ENCODE results near the gene TLN1. TPM values are rescaled to one million over a fixed set of nuclear protein-coding genes. Genes with fewer than 3 reads are reported as not detected.

The TLN1 gene
- total RNA-seq, 3 donors from 2014 or later (not counting 1 experiment from before 2014, with no cell fraction given), result 509 to 552 (median 528) TPM

DNA sequence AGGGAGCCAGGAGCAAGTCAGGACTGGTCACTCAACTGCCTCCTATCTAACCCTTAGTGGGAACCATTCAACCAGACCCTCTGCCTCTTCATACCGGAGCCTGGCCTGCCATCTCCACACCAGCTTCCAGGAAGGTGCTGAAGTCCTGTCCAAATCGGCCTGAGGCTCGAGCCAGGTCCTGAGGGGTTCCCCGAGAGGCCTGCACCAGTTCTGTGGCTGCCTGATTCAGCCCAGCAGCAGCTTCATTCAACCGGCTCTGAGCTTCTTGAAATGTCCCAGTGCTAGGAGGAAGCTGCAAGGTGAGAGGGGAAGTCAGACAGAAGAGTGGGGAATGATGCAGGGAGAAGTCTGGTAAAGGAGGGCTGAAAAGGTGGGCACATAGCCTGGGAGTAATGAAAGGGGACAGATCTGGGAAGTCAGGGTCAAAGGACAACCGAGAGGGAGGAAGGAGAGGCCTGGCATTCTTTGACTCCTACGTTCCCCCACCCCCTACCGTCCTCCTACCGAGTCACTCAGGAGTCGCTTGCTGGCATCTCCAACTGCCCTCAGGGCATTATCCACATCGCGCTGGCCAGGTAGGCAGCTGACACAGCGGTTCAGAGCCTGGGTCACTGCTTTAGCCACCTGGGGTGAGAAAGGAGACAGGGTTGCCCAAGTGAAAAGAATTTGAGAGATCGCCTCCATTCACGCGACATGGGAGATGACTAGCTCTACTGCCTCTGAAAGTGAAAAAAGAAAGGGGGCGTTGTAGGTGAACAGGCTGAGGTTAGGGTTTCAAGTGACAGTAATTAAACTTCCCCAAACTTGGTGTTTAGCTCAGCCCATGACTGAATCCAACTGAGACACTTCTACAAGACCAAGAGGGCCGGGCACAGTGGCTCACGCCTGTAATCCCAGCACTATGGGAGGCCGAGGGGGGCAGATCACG is 20.2 kb downstream of the TLN1 start:
- Histone ChIP-seq H3K27ac (ENCODE audit: low read length) (no peak overlapping the region), H3K9me3 (ENCODE audit: control insufficient read depth, insufficient read depth, low read length) (no peaks in the 10 kb centered on the region), H3K4me1 (ENCODE audit: control insufficient read depth, insufficient read depth, low read length) (no peaks in the 10 kb centered on the region), H3K36me3 (ENCODE audit: control insufficient read depth, insufficient read depth, low read length) (peaks cover 91% of the 10 kb centered on the region), H3K4me3 (ENCODE audit: low read length) (no peak overlapping the region), H3K27me3 (ENCODE audit: control insufficient read depth, insufficient read depth, low read length) (no peaks in the 10 kb centered on the region)
- H3K4me3 Mint-ChIP-seq, result no peak overlapping the region
- intact Hi-C loops (cut with micrococcal nuclease), result no loop called here
- no peak for TF ChIP-seq CTCF (IDR thresholded peaks at IDR 0.05)
- DNase-seq, result no peak
- peaks cover 10 to 22% of the 10 kb centered on the region in 2 donors for H3K4me1 Mint-ChIP-seq
- H3K27me3 Mint-ChIP-seq (ENCODE audit: low read depth in 2 of 2), result no peaks in the 10 kb centered on the region
- H3K36me3 Mint-ChIP-seq, result peaks cover 32% of the 10 kb centered on the region
- no peak for ATAC-seq
- H3K27ac Mint-ChIP-seq, result no peak overlapping the region
- 95% methylated on average over 21 of the region's 21 CpGs for WGBS (ENCODE audit: insufficient coverage)
- H3K9me3 Mint-ChIP-seq, result no peaks in the 10 kb centered on the region

DNA sequence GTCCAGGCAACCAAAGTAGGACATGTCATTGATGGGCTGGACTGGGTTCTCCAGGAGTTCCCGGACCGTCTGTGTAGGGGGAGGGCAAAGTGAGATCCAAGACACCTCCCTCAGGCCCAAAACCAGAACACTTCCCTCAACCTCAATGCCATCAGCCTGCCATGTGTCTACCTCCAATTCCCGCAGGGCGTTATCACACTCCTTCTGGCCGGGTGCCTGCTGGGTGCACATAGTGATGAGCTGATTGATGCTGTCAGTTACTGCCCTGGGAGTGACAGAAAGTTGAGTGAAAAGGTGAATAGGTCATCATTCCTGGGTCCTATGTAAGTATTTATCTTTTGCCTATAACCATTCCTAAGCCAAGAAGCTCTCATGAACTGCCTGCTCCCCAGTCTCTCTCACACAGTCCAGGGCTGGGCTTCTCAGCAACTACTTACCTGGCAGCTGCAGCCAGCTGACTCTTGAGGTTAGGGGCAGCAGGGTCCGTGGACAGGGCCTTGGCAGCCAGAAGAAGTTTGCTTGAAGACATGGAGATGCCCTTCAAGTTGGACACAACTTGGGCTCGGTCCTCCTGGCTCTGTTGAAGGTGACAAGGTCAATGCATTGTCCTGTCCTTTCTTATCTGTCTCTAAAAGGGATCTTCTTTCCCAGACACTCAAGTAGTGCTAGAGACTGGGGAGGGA is 21.0 kb downstream of the TLN1 start:
- no peak for TF ChIP-seq CTCF (IDR thresholded peaks at IDR 0.05)
- Mint-ChIP-seq H3K4me1 (peaks cover 13 to 21% of the 10 kb centered on the region in 2 donors), H3K27ac (peak overlapping the region; percentile 23 to 51)

DNA sequence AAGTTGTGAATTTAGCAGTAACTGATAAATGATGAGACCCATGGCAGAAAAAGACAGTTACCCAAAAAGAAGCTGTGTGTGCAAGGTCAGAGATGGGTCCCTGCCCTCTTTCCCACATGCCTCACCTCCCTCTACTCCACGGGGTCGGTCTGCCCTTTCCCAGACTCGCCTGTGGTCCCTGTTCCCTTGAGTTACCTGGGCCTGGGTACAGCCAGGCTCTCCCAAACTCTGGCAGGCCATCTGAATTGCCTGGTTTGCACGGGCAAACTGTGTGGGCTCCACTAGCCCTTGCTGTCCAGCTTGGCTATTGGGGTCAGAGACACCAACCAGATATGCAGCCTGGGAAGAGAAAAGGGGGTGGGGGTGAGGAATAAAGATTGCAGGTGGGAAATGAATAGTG is 23.8 kb downstream of the TLN1 start:
- H3K27ac ChIP-seq (ENCODE audit: low read length), result no peak overlapping the region
- Mint-ChIP-seq H3K27me3 (ENCODE audit: low read depth in 2 of 2) (no peaks in the 10 kb centered on the region), H3K36me3 (peaks cover 27% of the 10 kb centered on the region), H3K9me3 (no peaks in the 10 kb centered on the region), H3K4me1 (peaks cover 13 to 17% of the 10 kb centered on the region in 2 donors), H3K27ac (peak overlapping the region; percentile 61 to 78), H3K4me3 (no peak overlapping the region)
- H3K9me3 ChIP-seq (ENCODE audit: control insufficient read depth, insufficient read depth, low read length), result no peaks in the 10 kb centered on the region
- H3K4me3 ChIP-seq (ENCODE audit: low read length), result no peak overlapping the region
- 97% methylated on average over 4 of the region's 4 CpGs for WGBS (ENCODE audit: insufficient coverage)
- ATAC-seq, result no peak
- H3K36me3 ChIP-seq (ENCODE audit: control insufficient read depth, insufficient read depth, low read length), result peaks cover 92% of the 10 kb centered on the region
- TF ChIP-seq CTCF (IDR thresholded peaks at IDR 0.05), result no peak
- H3K4me1 ChIP-seq (ENCODE audit: control insufficient read depth, insufficient read depth, low read length), result no peaks in the 10 kb centered on the region
- no peak for DNase-seq
- no peaks in the 10 kb centered on the region for H3K27me3 ChIP-seq (ENCODE audit: control insufficient read depth, insufficient read depth, low read length)
- intact Hi-C loops (cut with micrococcal nuclease), result no loop called here

More for the DNA sequence above, 21.0 kb downstream of the TLN1 start:
- no peaks in the 10 kb centered on the region for H3K27me3 Mint-ChIP-seq (ENCODE audit: low read depth in 2 of 2)
- no peaks in the 10 kb centered on the region for H3K9me3 Mint-ChIP-seq
- intact Hi-C loops (cut with micrococcal nuclease), result no loop called here
- ATAC-seq (no peak), DNase-seq (no peak)
- peaks cover 27% of the 10 kb centered on the region for H3K36me3 Mint-ChIP-seq
- no peak overlapping the region for H3K4me3 Mint-ChIP-seq
- WGBS (ENCODE audit: insufficient coverage), result 95% methylated on average over 5 of the region's 7 CpGs
- H3K4me1 ChIP-seq (ENCODE audit: control insufficient read depth, insufficient read depth, low read length), result no peaks in the 10 kb centered on the region
- no peaks in the 10 kb centered on the region for H3K9me3 ChIP-seq (ENCODE audit: control insufficient read depth, insufficient read depth, low read length)
- H3K27ac ChIP-seq (ENCODE audit: low read length), result no peak overlapping the region
- no peak overlapping the region for H3K4me3 ChIP-seq (ENCODE audit: low read length)
- H3K36me3 ChIP-seq (ENCODE audit: control insufficient read depth, insufficient read depth, low read length), result peaks cover 91% of the 10 kb centered on the region
- no peaks in the 10 kb centered on the region for H3K27me3 ChIP-seq (ENCODE audit: control insufficient read depth, insufficient read depth, low read length)

Measured in natural killer cell (primary cell).